GM21619 (cell line): ENCODE data around the gene SET.
"Not testable (repeated sequence)": the region's sequence is repeated elsewhere in the genome, so short reads cannot be mapped to it uniquely, and the experiment has no call there.

ENCODE experiments used
- ATAC-seq: cut with Tn5 transposase; IDR thresholded peaks from one replicate; pipeline ENCODE4 v1.9.1; 2021; ENCODE audit not compliant: unreplicated experiment

Gene SET

DNA sequence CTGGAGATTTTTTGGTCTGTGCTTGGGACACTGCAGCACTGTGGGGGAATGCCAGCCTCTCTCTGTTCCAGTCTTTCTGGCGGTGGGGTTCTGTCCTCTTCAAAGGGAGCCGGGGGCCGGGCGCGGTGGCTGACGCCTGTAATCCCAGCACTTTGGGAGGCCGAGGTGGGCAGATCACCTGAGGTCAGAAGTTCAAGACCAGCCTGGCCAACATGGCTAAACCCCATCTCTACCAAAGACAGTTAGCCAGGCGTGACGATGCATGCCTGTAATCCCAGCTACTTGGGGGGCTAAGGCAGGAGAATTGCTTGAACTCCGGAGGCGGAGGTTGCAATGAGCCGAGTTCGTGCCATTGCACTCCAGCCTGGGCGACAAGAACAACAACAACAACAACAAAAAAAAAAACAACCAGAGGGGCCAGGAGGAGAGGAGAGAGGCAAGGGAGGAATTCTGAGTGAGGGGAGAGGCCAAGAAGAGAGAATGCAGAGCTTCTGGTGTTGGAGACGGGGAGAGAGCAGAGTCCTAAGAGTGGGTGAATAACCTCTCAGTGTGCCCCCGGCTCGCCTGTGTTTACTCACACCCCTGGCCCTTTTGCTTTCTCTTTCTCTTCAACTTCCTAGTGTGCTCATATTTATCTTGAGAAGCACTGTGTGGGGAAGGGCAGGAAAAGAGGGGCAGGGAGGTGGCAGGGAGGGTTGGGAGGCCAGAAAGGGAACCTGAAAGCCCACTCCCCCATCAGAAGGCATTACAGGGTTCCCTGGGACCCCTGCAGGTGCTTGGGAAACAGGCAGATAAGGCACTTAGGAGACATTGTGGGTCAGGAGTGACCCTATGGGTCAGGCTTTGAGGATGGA, 3.2 kb upstream of the SET start:
- no peak for ATAC-seq

DNA sequence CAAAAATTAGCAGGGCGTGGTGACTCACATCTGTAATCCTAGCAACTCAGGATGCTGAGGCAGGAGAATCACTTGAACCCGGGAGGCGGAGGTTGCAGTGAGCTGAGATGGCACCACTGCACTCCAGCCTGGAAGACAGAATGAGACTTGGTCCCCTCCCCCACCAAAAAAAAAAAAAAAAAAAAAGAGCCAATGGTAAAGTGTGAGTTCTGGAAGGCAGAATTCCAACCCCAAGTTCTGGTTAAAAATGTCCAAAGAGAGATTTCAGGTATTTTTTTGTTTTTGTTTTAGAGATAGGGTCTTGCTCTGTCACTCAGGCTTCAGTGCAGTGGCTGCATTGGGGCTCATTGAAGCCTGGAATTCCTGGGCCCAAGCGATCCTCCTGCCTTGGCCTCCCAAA, 1.6 kb upstream of the SET start:
- no peak for ATAC-seq

GRCh38 chr9:128689293-128689774, 312 bp downstream of the SET start:
- ATAC-seq = peak; percentile 8

GRCh38 chr9:128689820-128690683, 1.0 kb downstream of the SET start:
- no peak for ATAC-seq

DNA sequence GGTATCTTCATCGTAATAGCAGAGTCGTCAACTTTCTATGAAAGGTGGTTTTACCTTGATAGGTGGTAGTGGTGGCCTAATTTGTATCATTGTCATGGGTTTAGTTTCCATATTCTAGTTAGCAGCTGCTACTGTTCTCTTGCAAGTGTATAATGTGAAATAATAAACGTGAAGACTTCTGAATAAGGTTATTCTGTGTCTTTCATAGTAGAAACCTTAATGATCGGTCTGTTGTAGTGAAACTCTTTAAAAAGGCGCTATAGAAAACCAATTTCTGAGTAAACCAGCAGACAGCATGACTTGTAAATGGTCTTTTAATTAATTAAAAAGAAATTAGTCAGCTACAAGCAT, 1.6 kb downstream of the SET start:
- ATAC-seq = no peak

- ATAC-seq = not testable (repeated sequence)
These were observed 4.7 kb downstream of the SET start for GRCh38 chr9:128693738-128694137.

- no peak for ATAC-seq
These were observed 5.3 kb downstream of the SET start for GRCh38 chr9:128694344-128694743.

DNA sequence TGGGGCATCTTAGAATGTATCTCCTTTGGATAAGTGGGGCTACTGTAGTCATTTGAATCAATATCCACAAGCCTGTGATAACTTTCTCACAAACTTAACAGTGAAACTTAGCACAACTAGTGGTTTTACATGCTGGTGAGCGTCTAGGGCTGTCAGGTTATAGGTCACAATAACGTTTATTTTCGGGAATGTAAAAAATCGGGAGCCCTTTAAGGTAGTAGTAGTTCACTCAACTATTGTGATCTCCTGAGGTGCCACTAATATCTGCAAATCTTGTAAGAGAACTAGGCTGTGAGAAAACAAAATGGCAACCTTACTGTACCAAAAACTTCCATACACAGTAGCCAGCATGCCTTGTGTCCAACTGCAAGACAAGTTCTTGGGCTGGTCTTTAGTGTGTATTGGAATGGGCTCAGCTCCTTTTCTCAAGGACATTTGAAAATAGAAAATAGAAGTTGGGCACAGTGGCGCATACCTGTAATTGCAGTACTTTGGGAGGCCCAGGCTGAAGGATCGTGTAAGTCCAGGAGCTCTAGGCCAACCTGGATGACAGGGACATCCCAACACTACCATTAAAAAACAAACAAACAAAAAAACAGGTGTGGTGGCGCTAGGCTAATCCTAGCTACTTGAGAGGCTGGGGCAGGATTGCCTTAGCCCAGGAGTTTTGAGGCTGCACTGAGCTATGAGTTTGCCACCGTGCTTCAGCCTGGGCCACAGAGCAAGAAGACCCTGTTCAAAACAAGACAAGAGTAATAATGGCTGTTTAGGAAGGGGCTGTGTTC, 8.1 kb downstream of the SET start:
- ATAC-seq = no peak

- ATAC-seq = not testable (repeated sequence)
These were observed 10.2 kb downstream of the SET start for GRCh38 chr9:128699096-128699795.

GRCh38 chr9:128701227-128701854, 12.3 kb downstream of the SET start:
- no peak for ATAC-seq

- peak; percentile 81 for ATAC-seq
These were observed 13.5 kb downstream of the SET start, which contains the start of gene PKN3 for GRCh38 chr9:128702445-128702948. Gene PKN3, plus strand, starts transcription at chr9:128702503. Its CDS starts 413 bp downstream, at chr9:128702916.

GRCh38 chr9:128702949-128703615, 14.1 kb downstream of the SET start:
- peak; percentile 23 for ATAC-seq

GRCh38 chr9:128703616-128704355, 14.8 kb downstream of the SET start:
- ATAC-seq = no peak

GRCh38 chr9:128704356-128704670, 15.3 kb downstream of the SET start:
- ATAC-seq = no peak

DNA sequence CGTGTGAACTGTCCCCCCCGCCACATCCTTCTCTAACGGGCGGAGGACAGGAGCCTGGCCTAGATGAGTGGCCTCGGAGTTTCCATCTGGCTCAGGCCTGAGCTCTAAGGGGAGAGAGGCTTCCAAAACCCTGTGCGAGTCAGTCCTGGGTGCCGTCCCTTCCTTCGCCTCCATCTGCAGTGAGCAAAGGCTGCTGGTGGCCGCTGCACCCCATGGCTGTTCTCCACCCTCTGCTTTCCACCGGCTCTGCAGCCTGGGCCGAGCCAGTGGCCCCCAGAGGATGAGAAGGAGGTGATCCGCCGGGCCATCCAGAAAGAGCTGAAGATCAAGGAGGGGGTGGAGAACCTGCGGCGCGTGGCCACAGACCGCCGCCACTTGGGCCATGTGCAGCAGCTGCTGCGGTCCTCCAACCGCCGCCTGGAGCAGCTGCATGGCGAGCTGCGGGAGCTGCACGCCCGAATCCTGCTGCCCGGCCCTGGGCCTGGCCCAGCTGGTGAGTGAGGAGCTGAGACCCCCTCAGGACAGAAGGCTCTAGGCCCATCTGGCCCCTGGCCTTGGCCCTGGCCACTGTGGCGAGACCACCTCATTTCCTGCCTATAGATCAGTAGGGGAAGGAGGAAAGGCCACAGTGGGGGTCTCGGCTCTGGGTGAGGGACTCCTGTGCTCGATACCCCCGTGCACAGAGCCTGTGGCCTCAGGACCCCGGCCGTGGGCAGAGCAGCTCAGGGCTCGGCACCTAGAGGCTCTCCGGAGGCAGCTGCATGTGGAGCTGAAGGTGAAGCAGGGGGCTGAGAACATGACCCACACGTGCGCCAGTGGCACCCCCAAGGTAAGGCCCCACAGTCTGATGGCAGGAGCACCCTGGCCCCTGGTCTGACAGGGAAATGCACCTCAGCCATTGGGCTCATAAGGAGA, 16.3 kb downstream of the SET start:
- ATAC-seq = no peak

GRCh38 chr9:128706045-128706444, 17.0 kb downstream of the SET start:
- no peak for ATAC-seq

DNA sequence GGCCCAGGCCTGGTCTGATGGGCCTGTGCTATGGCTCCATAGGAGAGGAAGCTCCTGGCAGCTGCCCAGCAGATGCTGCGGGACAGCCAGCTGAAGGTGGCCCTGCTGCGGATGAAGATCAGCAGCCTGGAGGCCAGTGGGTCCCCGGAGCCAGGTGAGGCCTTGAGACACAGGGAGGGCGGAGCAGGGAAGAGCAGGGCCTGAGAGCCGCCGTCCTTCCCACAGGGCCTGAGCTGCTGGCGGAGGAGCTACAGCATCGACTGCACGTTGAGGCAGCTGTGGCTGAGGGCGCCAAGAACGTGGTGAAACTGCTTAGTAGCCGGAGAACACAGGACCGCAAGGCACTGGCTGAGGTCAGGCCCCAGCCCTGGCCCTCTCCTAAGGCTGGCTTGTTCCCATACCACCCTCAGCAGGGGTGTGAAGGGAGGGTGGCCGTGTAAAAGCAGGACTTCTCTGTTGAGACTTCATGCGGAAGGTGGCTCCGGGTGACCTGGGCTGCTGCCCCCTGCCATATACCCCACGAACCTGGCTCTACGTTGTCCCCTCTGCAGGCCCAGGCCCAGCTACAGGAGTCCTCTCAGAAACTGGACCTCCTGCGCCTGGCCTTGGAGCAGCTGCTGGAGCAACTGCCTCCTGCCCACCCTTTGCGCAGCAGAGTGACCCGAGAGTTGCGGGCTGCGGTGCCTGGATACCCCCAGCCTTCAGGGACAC, 17.8 kb downstream of the SET start:
- no peak for ATAC-seq
